ENCODE results near the gene CTSH.
"Not testable (repeated sequence)": the region's sequence is repeated elsewhere in the genome, so short reads cannot be mapped to it uniquely, and the experiment has no call there.

CTSH gene

DNA sequence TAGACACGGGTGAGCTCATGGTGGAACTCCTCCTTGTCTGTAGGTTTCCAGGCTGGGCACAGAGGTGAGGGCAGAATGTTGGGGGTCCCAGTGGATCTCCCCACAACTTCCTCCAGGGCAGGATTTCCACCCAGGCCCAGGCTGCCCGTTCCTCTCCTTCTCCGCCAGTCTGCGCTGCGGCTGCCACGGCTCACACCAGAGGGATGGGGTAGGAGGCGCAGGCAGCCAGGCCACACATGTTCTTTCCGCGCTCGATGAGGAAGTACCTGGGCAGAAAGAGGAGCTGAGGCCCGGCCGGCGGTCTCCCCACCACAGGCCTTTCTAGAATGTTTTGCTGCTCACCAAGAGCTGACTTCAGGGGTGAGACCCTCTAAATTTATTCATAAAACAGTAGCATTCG is 22.9 kb downstream of the CTSH start:
- DNase-seq (ENCODE audit: low spot score) = no peak

DNA sequence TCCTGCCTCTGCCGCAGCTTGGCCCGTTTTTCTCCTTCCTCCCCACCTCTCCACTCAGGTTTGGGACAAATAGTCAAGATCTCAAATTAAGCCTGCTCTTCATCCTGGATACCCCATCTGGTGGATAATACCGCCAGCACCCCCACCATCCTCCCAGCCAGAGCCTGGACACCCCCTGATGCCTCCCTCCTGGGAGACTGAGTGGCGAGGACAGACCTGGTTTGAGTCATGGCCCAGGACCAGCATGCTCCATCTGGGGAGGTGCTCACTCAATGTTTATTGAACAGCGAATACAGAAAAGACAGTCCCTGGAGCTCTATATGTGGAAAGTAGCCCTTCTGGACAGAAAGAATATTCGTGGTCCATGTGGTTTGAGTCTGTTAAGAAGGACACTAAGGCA is 23.3 kb downstream of the CTSH start:
- no peak for DNase-seq (ENCODE audit: low spot score)

DNA sequence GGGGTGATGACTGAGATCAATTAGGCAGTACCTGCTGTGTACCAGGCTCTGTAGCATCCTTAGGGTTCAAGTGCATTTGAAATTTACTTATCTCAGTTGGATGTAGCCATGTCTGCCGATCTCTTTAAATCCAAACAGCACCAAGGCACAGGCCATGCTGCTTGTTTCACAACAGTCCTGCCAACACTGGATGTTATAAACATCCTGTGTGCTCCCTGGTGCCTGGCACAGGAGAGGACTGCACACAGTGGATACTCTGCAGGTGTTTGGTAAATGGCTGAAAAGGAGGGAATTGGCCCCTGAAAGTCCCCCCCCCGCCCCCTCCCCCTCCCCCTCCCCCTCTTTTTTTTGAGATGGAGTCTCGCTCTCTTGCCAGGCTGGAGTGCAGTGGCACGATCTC is 27.0 kb downstream of the CTSH start:
- no peak for DNase-seq (ENCODE audit: low spot score)

GRCh38 chr15:78916088-78916487 is 28.8 kb downstream of the CTSH start:
- no peak for DNase-seq (ENCODE audit: low spot score)

GRCh38 chr15:78915341-78916087 is 29.3 kb downstream of the CTSH start:
- DNase-seq (ENCODE audit: low spot score) = no peak

DNA sequence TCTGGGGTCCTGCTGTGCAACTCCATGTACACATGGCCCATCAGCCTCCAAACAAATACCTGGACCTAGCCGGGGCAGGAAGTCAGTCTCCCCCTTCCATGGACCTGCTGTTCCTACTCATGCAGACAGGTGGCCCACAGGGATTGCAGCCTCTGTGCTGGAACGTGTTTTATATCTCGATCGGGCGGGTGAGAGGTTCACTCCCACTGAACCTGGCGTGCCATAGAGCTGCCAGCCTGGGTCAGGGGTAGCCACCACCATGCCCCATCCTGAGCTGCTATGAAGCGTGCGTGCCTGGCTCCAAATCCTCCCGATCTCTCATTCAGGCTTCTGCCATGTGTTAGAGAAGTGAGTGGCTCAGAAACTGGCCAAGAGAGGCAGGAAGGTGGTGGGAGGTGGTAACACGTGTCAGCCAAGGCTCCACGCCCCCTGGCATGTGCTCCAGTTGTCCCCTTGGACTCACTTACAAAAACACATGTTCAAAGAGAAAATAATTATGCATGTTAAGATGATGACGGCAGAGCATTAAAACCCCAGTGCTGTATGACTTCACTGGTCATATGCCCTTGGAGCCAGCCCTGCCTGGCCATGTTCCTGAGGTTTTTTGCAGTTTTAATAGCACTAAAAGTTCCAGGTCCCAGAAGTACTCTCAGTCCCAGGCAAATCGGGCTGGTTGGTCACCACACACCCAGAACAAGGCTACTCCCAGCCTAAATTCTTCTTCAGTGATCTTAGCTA is 30.6 kb downstream of the CTSH start:
- DNase-seq (ENCODE audit: low spot score) = peak; percentile 60

DNA sequence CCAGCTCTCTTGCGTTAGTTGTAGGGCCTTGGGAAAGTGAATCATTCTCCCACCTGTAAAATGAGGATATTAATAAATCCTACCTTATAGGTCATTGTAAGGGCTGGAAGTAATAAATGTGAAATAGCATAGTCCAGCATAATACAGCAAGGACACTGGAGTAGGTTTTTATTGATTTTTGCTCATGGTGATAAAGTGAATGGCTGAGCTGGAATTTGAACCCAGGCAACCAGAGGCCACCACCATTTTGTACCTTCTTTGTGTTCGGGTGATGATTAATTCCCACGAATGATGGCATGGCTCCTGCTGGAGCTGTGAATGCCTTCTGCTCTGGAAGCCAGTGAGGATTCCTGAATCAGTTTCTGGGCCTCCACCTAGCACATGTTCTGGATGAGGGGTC is 31.8 kb downstream of the CTSH start:
- no peak for DNase-seq (ENCODE audit: low spot score)

DNA sequence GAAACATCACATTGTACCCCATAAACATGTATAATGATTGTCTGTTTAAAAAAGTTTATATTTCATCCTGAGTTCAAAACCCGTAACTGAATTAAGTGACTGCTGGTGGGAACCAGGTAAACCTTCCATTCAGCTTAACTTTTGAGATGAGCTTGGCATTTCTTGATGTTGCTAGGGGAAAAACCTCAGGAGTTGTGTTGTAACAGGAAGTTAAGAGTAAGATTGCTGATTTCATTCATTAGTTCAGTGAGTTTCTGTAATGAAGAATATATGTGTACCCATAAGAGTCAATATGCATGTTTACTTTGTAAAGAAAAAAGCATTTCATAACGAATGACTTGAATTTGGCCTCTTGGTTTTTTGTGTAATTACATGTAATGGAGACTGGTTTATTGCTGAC is 32.5 kb downstream of the CTSH start:
- DNase-seq (ENCODE audit: low spot score) = no peak

GRCh38 chr15:78910271-78910670 is 34.6 kb downstream of the CTSH start:
- no peak for DNase-seq (ENCODE audit: low spot score)

- peak; percentile 77 for DNase-seq (ENCODE audit: low spot score)
Observed at GRCh38 chr15:78909791-78910228, 35.0 kb downstream of the CTSH start.

DNA sequence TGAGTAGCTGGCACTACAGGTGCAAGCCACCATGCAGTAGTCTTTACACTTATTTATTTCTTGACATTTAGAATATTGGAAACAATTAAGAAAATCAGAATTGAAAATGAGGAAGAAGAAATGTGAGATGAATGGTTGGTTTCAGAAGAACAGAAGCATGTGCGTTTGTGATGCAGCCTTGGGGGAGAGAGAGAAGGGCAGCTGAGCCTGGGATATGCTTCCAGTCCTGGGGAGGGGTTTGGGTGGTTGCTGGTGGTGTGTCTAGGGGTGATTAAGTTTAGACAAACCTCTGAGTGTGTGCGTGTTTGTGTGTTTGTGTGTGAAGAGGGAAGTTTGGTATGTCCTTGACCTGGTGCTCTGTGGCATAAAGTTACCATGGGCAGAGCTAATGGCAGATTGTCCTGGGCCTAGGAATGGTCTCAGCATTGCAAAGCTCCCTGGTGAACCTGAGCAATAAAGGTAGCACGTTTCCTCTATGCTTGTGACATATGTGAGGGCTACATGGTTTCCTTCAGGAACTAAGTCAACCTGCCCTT is 35.6 kb downstream of the CTSH start:
- no peak for DNase-seq (ENCODE audit: low spot score)

DNA sequence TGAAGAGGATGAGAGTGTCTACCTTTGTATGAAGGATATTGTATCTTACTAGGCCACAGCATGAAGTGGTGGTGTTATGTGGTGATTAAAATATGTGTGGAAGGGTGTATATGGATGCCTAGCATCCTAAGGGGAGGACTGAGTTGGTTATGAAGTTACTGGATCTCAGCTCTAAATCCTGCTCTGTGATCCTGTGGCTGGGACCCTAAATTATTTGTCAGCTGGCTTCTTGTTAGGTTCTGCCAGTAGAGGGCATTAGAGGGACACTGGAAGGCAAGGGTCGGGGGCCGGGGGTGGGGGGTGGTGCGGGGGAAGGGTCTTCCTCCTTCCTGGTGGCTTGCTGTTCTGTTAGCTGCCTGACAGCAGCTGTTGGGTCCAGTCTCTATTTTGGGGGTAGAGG is 37.3 kb downstream of the CTSH start:
- peak; percentile 37 for DNase-seq (ENCODE audit: low spot score)

DNA sequence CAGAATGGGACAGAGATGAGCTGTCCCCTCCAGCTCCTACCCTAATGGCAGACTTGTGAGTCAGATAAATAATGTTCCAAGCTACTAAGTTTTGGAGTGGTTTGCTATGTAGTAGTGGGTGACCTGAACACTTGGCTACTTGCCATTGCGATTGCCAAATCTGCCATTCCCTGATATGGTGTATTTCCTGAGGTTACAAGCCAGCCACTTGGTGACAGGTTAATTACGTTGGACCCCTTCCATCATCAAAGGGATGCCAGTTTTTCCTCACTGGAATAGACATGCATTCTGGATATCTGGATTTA is 38.6 kb downstream of the CTSH start:
- peak; percentile 42 for DNase-seq (ENCODE audit: low spot score)

DNA sequence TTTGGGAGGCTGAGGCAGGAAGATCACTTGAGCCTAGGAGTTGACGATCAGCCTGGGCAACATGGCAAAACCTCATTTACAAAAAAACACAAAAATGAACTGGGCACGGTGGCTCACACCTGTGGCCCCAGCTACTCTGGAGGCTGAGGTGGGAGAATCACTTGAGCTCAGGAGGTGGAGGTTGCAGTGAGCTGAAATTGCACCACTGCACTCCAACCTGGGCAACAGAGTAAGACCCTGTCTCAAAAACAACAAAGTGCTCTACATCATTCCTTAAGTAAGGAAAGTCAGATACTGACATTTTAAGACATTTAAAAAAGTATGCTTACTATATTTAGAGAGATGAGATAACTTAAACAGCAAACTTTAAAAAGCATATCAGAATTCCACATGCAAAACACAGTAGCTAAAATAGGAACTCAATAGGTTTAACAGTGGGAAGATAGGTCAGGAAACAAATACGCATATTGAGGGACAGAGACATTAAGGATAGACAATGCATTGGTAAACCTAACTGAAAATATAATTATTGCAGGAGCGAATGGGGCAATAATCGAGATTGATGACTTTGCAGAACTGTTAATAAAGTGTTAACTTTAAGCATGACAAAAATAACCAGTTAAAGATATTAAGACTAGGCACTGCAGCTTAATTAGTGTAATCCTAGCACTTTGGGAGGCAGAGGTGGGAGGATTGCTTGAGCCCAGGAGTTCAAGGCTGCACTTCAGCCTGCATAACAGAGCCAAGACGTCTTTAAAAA is 40.1 kb downstream of the CTSH start:
- DNase-seq (ENCODE audit: low spot score) = no peak

DNA sequence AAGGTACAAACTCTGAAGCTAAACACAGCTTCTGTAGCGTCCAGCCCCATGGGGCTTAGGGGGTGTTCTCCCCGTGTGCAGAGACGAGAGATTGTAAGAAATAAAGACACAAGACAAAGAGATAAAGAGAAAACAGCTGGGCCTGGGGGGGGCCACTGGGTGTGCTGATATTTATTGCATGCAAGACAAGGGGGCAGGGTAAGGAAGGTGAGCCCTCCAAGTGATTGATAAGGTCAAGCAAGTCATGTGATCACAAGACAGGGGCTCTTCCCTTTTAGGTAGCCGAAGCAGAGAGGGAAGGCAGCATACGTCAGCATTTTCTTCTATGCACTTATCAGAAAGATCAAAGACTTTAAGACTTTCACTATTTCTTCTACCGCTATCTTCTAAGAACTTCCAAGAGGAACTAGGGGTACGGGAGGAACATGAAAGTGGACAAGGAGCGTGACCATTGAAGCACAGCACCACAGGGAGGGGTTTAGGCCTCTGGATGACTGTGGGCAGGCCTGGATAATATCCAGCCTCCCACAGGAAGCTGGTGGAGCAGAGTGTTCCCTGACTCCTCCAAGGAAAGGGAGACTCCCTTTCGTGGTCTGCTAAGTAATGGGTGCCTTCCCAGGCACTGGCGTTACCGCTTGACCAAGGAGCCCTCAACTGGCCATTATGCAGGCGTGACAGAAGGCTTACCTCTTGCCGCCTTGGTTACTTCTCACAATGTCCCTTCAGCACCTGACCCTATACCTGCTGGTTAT is 42.4 kb downstream of the CTSH start:
- not testable (repeated sequence) for DNase-seq (ENCODE audit: low spot score)

DNA sequence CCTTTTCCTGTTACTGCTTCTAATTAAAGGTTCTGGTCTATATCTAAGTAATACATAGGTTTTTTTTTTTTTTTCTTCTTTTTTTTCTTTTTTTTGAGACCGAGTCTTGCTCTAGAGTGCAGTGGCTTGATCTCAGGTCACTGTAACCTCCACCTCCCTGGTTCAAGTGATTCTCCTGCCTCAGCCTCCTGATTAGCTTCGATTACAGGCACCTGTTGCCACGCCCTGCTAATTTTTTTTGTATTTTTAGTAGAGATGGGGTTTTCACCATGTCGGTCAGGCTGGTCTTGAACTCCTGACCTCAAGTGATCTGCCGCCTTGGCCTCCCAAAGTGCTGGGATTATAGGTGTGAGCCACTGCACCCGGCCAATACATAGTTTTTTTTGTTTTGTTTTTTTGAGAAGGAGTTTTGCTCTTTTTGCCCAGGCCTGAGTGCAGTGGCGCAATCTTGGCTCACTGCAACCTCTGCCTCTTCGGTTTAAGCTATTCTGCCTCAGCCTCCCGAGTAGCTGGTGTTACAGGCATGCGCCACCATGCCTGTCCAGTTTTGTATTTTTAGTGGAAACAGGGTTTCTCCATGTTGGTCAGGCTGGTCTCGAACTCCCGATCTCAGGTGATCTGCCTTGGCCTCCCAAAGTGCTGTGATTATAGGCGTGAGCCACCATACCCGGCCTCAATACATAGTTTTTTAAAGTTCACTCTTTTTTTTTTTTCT is 43.9 kb downstream of the CTSH start:
- not testable (repeated sequence) for DNase-seq (ENCODE audit: low spot score)

DNA sequence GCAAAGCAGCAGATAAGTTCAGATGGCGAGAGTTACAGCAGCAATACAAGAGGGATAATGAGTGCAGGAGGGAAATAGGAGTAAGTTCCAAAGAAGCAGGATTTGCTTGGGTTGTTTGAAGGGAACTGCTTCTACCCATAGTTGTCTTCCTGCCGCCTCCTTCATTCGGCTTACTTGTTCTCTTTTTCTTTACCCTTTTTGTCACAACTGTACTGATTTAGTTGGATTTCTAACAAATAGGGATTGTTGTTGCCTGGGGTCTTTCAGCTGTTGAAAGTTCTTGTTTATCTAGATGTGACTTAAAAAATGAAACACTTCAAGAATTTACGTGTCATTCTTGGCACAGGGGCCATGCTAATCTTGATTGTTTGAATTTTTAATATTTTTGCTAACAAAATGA is 46.3 kb downstream of the CTSH start:
- no peak for DNase-seq (ENCODE audit: low spot score)

- DNase-seq (ENCODE audit: low spot score) = no peak
Observed at GRCh38 chr15:78895471-78895870, 49.4 kb downstream of the CTSH start.

DNA sequence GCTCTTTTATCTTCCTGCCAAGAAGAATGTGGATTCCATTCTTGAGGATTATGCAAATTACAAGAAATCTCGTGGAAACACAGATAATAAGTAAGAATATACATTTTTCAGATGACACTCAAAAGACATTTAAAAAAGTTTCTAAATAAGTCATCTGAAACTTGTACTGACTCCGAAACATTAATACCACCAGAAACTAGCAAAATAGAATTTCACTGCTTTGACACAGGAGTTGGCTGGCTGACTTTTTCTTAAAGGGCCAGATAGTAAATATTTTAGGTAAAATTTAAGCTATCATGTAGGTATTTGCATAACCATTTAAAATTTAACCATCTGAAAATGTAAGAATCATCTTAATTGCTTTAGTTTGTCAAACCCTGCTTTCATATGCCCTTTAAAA is 51.3 kb downstream of the CTSH start:
- no peak for DNase-seq (ENCODE audit: low spot score)

DNA sequence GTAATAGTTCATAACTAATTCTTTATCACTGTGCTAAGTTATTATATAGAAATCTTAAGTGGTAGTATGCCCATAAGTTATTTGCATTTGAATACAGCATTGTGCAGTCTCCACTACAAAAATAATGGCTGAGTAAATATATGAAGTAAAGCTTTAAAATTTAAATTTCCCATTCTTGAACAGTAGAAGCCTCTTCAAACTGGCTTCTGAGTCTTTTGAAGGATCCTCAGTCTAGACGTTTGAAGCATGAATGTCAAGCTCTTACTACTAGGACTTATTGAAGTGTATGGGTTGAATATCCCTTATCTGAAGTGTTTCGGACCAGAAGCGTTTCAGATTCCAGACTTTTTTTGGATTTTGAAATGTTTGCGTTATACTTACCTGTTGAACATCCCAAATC is 55.8 kb downstream of the CTSH start:
- no peak for DNase-seq (ENCODE audit: low spot score)

DNA sequence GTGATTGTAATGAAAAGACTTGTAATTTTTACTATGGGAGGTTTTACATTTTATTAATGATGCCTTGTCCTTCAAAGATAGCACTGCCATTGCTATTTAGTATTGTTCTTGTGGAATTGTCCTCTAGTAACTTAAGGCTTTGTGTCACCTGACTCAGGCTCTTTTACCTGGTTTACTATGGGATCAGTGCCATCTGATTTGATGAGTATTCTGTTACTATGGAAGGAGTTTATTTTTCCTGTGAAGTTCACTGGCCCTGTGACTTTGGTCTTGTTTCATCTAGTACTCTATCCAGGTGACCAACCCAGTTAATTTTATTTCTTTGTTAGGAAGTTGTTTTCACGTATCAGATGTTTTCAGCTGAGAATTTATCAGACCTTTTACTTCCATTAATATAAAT is 63.2 kb downstream of the CTSH start:
- no peak for DNase-seq (ENCODE audit: low spot score)

Data from cerebellar cortex (tissue), 1 donor.